ENCODE results near the gene SS18L1. TPM values are rescaled to one million over a fixed set of nuclear protein-coding genes. Genes with fewer than 3 reads are reported as not detected.

SS18L1 gene
- total RNA-seq, 1 experiment from 2014 or later = 28.1 TPM

DNA sequence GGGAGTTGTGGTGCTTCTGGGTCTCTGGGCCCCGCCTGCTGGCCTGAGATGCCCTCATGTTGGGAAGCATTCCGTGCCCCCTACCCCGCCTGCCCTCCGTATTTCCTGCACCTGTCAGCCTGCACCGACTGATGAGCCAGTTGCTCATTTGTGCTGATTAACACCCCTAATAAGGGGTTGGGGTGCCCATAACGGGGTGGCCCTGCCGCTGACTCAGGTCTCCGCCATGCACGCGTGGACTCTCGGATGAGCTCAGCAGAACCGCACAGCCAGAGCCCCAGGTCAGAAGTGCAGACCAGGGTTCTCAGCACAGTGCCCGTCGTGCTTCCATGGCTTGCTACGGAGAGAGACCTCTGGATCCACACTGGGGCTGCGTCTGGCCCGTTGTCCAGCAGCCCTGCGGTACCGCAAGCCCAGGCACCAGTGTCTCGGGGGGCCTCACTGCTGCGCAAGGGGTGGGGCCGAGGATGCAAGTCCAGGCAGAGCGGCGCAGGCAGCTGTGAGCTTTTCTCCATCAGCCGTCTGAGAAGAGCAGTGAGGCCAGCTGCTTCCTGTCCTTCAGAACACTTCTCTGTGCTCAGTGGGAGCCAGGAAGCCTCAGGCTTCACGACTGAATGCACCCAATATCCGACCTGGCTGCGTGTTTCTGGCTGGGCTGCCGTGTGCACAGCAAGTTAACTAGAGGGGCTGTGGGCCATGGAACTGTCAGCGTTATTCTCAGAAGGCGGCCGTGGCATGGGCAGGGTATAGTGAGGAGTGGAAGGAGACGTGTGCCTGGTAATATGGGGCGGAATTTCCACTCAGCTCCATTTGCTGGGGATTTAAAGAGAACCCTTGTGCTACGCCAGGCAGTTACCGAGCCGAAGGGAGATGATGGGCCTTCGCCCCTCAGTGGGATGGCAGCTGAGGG lies 57.9 kb downstream of the SS18L1 start (continued):
- TF ChIP-seq, protein P1, sequence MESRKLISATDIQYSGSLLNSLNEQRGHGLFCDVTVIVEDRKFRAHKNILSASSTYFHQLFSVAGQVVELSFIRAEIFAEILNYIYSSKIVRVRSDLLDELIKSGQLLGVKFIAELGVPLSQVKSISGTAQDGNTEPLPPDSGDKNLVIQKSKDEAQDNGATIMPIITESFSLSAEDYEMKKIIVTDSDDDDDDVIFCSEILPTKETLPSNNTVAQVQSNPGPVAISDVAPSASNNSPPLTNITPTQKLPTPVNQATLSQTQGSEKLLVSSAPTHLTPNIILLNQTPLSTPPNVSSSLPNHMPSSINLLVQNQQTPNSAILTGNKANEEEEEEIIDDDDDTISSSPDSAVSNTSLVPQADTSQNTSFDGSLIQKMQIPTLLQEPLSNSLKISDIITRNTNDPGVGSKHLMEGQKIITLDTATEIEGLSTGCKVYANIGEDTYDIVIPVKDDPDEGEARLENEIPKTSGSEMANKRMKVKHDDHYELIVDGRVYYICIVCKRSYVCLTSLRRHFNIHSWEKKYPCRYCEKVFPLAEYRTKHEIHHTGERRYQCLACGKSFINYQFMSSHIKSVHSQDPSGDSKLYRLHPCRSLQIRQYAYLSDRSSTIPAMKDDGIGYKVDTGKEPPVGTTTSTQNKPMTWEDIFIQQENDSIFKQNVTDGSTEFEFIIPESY (IDR thresholded peaks at IDR 0.05; ENCODE audit: extremely low read depth, insufficient replicate concordance, low read length) = no peak
- no peak for TF ChIP-seq JUND (IDR thresholded peaks at IDR 0.05)
- no peak for TF ChIP-seq FOSL1 (IDR thresholded peaks at IDR 0.05; ENCODE audit: low read depth)
- TF ChIP-seq TCF7L2 (IDR thresholded peaks at IDR 0.05; ENCODE audit: borderline replicate concordance, extremely low read depth, insufficient read depth, insufficient read length) = no peak
- TF ChIP-seq EZH2phosphoT487 (IDR thresholded peaks at IDR 0.05; ENCODE audit: borderline replicate concordance) = no peak
- no peak for TF ChIP-seq SIN3A (IDR thresholded peaks at IDR 0.05; ENCODE audit: low read depth)
- no peak for TF ChIP-seq YY1 (IDR thresholded peaks at IDR 0.05; ENCODE audit: extremely low read depth, insufficient replicate concordance, low read depth, low read length)

DNA sequence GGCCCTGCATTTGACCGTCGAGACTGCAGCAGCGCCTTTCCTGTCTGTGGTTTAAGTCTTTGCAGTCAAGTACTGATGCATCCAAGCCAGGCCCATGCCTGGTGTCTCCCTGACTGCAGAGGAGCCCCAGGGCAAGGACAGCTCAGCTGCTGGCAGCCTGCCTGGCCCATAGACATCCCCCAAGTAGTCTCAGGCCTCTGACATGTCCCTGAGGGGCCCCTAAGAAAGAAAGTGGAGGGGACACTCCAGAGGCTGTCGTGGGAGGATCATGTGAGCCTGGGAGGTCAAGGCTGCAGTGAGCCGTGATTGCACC lies 58.5 kb downstream of the SS18L1 start:
- Histone ChIP-seq H3K4me3 (replicated peaks in 1 of 2; ENCODE audit: low read depth in 1 of 2, low read length in 2 of 2) (no peak overlapping the region), H3K36me3 (ENCODE audit: control insufficient read depth in 1 of 2, insufficient read depth in 2 of 2, low read length in 2 of 2) (peaks cover 24 to 29% of the 10 kb centered on the region in 2 experiments; a peak in 3 of 4 replicates), H3K4me2 (ENCODE audit: low read length) (no peak overlapping the region), H3K4me1 (ENCODE audit: control insufficient read depth in 1 of 2, insufficient read depth in 2 of 2, low read length in 2 of 2) (no peaks in the 10 kb centered on the region), H2AFZ (ENCODE audit: low read depth, low read length, poor library complexity, severe bottlenecking) (no peak overlapping the region), H3K9me3 (ENCODE audit: control insufficient read depth in 1 of 2, insufficient read depth in 1 of 2, low read depth in 1 of 2, low read length in 2 of 2) (no peaks in the 10 kb centered on the region), H4K20me1 (ENCODE audit: insufficient read depth) (no peaks in the 10 kb centered on the region), H3K79me2 (ENCODE audit: insufficient read depth, low read length) (no peaks in the 10 kb centered on the region), H3K9me2 (ENCODE audit: insufficient read depth) (no peaks in the 10 kb centered on the region), H3K9ac (ENCODE audit: low read length) (no peak overlapping the region), H3K27me3 (ENCODE audit: insufficient read depth, low read length) (no peaks in the 10 kb centered on the region), H3K27ac (ENCODE audit: low read depth, low read length) (no peak overlapping the region)
- POLR2A ChIA-PET = no interaction called here
- RAD21 ChIA-PET (ENCODE audit: low non-redundant PET in 1 of 2, low total read pairs in 2 of 2, uncharacterized antibody in 2 of 2, unreplicated experiment in 2 of 2) = no interaction called here
- ATAC-seq (no peak), DNase-seq (ENCODE audit: low read depth, low spot score) (no peak)
- no TSS peak for BruUV-seq (replicated peaks)
- intact Hi-C loops (cut with micrococcal nuclease) = no loop called here
- CTCF ChIA-PET = no interaction called here
- TF ChIP-seq TCF7L2 (IDR thresholded peaks at IDR 0.05; ENCODE audit: borderline replicate concordance, extremely low read depth, insufficient read depth, insufficient read length) (no peak), CEBPB (IDR thresholded peaks at IDR 0.05; ENCODE audit: low read depth) (no peak), EZH2phosphoT487 (IDR thresholded peaks at IDR 0.05; ENCODE audit: borderline replicate concordance) (no peak), YY1 (IDR thresholded peaks at IDR 0.05; ENCODE audit: extremely low read depth, insufficient replicate concordance, low read depth, low read length) (no peak), SIN3A (IDR thresholded peaks at IDR 0.05; ENCODE audit: low read depth) (no peak), POLR2AphosphoS5 (IDR thresholded peaks at IDR 0.05; ENCODE audit: low read depth, low read length) (no peak), EGR1 (IDR thresholded peaks at IDR 0.05; ENCODE audit: low read depth) (no peak), JUND (IDR thresholded peaks at IDR 0.05) (no peak)
- TF ChIP-seq, protein P1 (IDR thresholded peaks at IDR 0.05; ENCODE audit: extremely low read depth, insufficient replicate concordance, low read length) = no peak
- TF ChIP-seq, protein P2, sequence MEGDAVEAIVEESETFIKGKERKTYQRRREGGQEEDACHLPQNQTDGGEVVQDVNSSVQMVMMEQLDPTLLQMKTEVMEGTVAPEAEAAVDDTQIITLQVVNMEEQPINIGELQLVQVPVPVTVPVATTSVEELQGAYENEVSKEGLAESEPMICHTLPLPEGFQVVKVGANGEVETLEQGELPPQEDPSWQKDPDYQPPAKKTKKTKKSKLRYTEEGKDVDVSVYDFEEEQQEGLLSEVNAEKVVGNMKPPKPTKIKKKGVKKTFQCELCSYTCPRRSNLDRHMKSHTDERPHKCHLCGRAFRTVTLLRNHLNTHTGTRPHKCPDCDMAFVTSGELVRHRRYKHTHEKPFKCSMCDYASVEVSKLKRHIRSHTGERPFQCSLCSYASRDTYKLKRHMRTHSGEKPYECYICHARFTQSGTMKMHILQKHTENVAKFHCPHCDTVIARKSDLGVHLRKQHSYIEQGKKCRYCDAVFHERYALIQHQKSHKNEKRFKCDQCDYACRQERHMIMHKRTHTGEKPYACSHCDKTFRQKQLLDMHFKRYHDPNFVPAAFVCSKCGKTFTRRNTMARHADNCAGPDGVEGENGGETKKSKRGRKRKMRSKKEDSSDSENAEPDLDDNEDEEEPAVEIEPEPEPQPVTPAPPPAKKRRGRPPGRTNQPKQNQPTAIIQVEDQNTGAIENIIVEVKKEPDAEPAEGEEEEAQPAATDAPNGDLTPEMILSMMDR (IDR thresholded peaks at IDR 0.05 in 2 of 3, conservative IDR thresholded peaks at IDR 0.05 in 1 of 3; ENCODE audit: borderline replicate concordance in 1 of 3, insufficient read depth in 1 of 3, low read depth in 2 of 3, low read length in 2 of 3) = no peak

Measured in HCT116 (cell line).